ENCODE results near the gene PIK3R2.
A peak's percentile ranks its signal among the peaks of the same experiment; 100 is the strongest.

DNA sequence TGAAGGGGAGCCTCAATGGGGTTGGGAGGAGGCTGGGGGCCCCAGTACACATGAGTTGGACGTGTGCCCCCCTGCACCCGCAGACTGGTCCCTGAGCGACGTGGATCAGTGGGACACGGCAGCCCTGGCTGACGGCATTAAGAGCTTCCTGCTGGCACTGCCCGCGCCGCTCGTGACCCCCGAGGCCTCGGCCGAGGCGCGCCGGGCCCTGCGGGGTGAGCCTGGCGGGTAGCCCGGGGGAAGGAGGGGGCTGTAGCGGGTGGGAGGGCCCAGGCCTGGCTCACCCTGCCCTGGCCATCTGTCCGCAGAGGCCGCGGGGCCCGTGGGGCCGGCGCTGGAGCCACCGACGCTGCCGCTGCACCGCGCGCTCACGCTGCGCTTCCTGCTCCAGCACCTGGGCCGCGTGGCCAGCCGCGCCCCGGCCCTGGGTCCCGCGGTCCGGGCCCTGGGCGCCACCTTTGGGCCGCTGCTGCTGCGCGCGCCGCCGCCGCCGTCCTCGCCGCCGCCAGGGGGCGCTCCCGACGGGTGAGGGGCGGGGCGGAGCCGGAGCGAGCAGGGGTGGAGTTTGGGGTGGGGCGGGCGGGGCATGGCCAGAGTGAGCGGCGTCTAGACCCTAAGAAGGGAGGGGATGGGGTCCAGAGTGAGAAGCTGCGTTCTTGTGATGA, 8.1 kb downstream of the PIK3R2 start:
- TF ChIP-seq RAD21 (IDR thresholded peaks at IDR 0.05; ENCODE audit: low read length) = no peak; the same call in 1 of the 2 replicates
- TF ChIP-seq, protein P1, sequence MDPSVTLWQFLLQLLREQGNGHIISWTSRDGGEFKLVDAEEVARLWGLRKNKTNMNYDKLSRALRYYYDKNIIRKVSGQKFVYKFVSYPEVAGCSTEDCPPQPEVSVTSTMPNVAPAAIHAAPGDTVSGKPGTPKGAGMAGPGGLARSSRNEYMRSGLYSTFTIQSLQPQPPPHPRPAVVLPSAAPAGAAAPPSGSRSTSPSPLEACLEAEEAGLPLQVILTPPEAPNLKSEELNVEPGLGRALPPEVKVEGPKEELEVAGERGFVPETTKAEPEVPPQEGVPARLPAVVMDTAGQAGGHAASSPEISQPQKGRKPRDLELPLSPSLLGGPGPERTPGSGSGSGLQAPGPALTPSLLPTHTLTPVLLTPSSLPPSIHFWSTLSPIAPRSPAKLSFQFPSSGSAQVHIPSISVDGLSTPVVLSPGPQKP (IDR thresholded peaks at IDR 0.05; ENCODE audit: borderline replicate concordance, low read depth, low read length) = no peak
- peak; percentile 34; the same call in 1 of the 2 replicates for TF ChIP-seq SMC3 (IDR thresholded peaks at IDR 0.05; ENCODE audit: low read depth, low read length)
- TF ChIP-seq, protein P2, sequence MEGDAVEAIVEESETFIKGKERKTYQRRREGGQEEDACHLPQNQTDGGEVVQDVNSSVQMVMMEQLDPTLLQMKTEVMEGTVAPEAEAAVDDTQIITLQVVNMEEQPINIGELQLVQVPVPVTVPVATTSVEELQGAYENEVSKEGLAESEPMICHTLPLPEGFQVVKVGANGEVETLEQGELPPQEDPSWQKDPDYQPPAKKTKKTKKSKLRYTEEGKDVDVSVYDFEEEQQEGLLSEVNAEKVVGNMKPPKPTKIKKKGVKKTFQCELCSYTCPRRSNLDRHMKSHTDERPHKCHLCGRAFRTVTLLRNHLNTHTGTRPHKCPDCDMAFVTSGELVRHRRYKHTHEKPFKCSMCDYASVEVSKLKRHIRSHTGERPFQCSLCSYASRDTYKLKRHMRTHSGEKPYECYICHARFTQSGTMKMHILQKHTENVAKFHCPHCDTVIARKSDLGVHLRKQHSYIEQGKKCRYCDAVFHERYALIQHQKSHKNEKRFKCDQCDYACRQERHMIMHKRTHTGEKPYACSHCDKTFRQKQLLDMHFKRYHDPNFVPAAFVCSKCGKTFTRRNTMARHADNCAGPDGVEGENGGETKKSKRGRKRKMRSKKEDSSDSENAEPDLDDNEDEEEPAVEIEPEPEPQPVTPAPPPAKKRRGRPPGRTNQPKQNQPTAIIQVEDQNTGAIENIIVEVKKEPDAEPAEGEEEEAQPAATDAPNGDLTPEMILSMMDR (conservative IDR thresholded peaks at IDR 0.05; ENCODE audit: low read depth, low read length) = peak; percentile 76
- TF ChIP-seq POLR2A (IDR thresholded peaks at IDR 0.05; ENCODE audit: low read depth, low read length) = no peak
- TF ChIP-seq BHLHE40 (IDR thresholded peaks at IDR 0.05; ENCODE audit: low read depth, low read length) = no peak
- TF ChIP-seq MAZ (IDR thresholded peaks at IDR 0.05; ENCODE audit: borderline replicate concordance, low read depth, low read length) = peak; percentile 96
- TF ChIP-seq RCOR1 (IDR thresholded peaks at IDR 0.05; ENCODE audit: insufficient replicate concordance, low read length) = no peak
- no peak for TF ChIP-seq CEBPB (IDR thresholded peaks at IDR 0.05; ENCODE audit: low read depth, low read length)
- TF ChIP-seq MXI1 (IDR thresholded peaks at IDR 0.05; ENCODE audit: borderline replicate concordance, low read depth, low read length) = no peak
- no peak for TF ChIP-seq FOS (IDR thresholded peaks at IDR 0.05; ENCODE audit: low read depth, low read length)
- TF ChIP-seq CHD1 (IDR thresholded peaks at IDR 0.05; ENCODE audit: low read depth, low read length) = no peak
- TF ChIP-seq, protein P3, sequence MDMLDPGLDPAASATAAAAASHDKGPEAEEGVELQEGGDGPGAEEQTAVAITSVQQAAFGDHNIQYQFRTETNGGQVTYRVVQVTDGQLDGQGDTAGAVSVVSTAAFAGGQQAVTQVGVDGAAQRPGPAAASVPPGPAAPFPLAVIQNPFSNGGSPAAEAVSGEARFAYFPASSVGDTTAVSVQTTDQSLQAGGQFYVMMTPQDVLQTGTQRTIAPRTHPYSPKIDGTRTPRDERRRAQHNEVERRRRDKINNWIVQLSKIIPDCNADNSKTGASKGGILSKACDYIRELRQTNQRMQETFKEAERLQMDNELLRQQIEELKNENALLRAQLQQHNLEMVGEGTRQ (IDR thresholded peaks at IDR 0.05; ENCODE audit: low read depth, low read length) = no peak
